GM23338 (cell line): ENCODE results near the gene PRR13. TPM values are rescaled to one million over a fixed set of nuclear protein-coding genes. Genes with fewer than 3 reads are reported as not detected.

ENCODE experiments used
- ATAC-seq: fragments of 200-7000 bp; cut with Tn5 transposase; 3 replicates; pipeline ENCODE4 v1.9.1; 2020
- DNase-seq: peaks from one replicate; pipeline ENCODE4 v3.0.0-alpha.2; 2015; ENCODE audit warnings: low spot score
- H2AFZ ChIP-seq: fragments of 200-600 bp; sonication (generic); 2 replicates; pipeline ENCODE4 v1.8.0; 2016; ENCODE audit warnings: antibody characterized with exemption, mild to moderate bottlenecking, moderate library complexity
- H3F3A ChIP-seq: fragments of 200-600 bp; sonication (generic); replicated peaks from 2 replicates; pipeline ENCODE4 v1.8.0; 2017; ENCODE audit warnings: antibody characterized with exemption, mixed run types, low read depth
- H3K27ac ChIP-seq: fragments of 200-600 bp; sonication (generic); 2 replicates; pipeline ENCODE4 v1.6.1; 2016; ENCODE audit warnings: low read depth
- H3K27me3 ChIP-seq: fragments of 200-600 bp; sonication (generic); 2 replicates; pipeline ENCODE4 v1.8.0; 2016; ENCODE audit warnings: mild to moderate bottlenecking, mixed run types, moderate library complexity; ENCODE audit not compliant: insufficient read depth
- H3K36me3 ChIP-seq: fragments of 200-600 bp; sonication (generic); 2 replicates; pipeline ENCODE4 v1.8.0; 2016; ENCODE audit warnings: mild to moderate bottlenecking; ENCODE audit not compliant: insufficient read depth
- H3K4me1 ChIP-seq: fragments of 200-600 bp; sonication (generic); 2 replicates; pipeline ENCODE4 v1.8.0; 2016; ENCODE audit warnings: mild to moderate bottlenecking, moderate library complexity; ENCODE audit not compliant: insufficient read depth
- H3K4me2 ChIP-seq: fragments of 200-600 bp; sonication (generic); 2 replicates; pipeline ENCODE4 v1.7.1; 2017; ENCODE audit warnings: mixed run types
- H3K4me3 ChIP-seq: fragments of 200-600 bp; sonication (generic); 2 replicates; pipeline ENCODE4 v1.6.1; 2016; ENCODE audit warnings: mixed run types
- H3K79me2 ChIP-seq: fragments of 200-600 bp; sonication (generic); replicated peaks from 2 replicates; pipeline ENCODE4 v1.8.0; 2017; ENCODE audit warnings: mild to moderate bottlenecking; ENCODE audit not compliant: insufficient read depth
- H3K9me2 ChIP-seq: fragments of 200-600 bp; sonication (generic); 2 replicates; pipeline ENCODE4 v1.8.0; 2017; ENCODE audit not compliant: insufficient read depth
- H4K20me1 ChIP-seq: fragments of 200-600 bp; sonication (generic); replicated peaks from 2 replicates; pipeline ENCODE4 v1.8.0; 2017; ENCODE audit warnings: mild to moderate bottlenecking; ENCODE audit not compliant: insufficient read depth
- H3K27ac Mint-ChIP-seq: 2 replicates; pipeline ENCODE4 v1.8.0; 2020; ENCODE audit warnings: inconsistent platforms, mild to moderate bottlenecking, moderate library complexity, mixed read lengths
- H3K27me3 Mint-ChIP-seq: 3 replicates; pipeline ENCODE4 v1.8.0; 2022; ENCODE audit warnings: low read depth, mild to moderate bottlenecking, moderate library complexity, mixed read lengths, inconsistent platforms; ENCODE audit not compliant: insufficient read depth, poor library complexity
- H3K36me3 Mint-ChIP-seq: 3 replicates; pipeline ENCODE4 v1.8.0; 2021; ENCODE audit warnings: low read depth, mild to moderate bottlenecking, inconsistent platforms, moderate library complexity, mixed read lengths
- H3K4me1 Mint-ChIP-seq: 3 replicates; pipeline ENCODE4 v1.8.0; 2020; ENCODE audit warnings: mild to moderate bottlenecking, inconsistent platforms, mixed read lengths
- H3K4me3 Mint-ChIP-seq: 3 replicates; pipeline ENCODE4 v1.8.0; 2021; ENCODE audit warnings: moderate library complexity, mild to moderate bottlenecking, inconsistent platforms, mixed read lengths
- H3K9me3 Mint-ChIP-seq: 3 replicates; pipeline ENCODE4 v1.8.0; 2020; ENCODE audit warnings: moderate library complexity, mild to moderate bottlenecking, inconsistent platforms, mixed read lengths
- CREB1 ChIP-seq: fragments of 250-450 bp; sonication (Bioruptor Pico); IDR thresholded peaks from 2 replicates; pipeline ENCODE4 v1.5.0; 2020; ENCODE audit warnings: low read depth, mild to moderate bottlenecking, moderate library complexity
- CTCF ChIP-seq, 2 experiments: fragments of 200-600 bp in 1 of 2; sonication (generic) in 1 of 2; conservative IDR thresholded peaks; 2 replicates each; pipeline versions ENCODE4 v1.5.1 to v1.6.1; 2016 to 2017; ENCODE audit warnings: antibody characterized with exemption in 2 of 2, low read depth in 2 of 2, mild to moderate bottlenecking in 2 of 2, moderate library complexity in 1 of 2
- EZH2 ChIP-seq: fragments of 200-600 bp; sonication (generic); IDR thresholded peaks from one replicate; pipeline ENCODE4 v1.8.0; 2017; ENCODE audit warnings: antibody characterized with exemption, mild to moderate bottlenecking, low read depth; ENCODE audit not compliant: unreplicated experiment
- EZH2phosphoT487 ChIP-seq: fragments of 200-600 bp; sonication (generic); IDR thresholded peaks from one replicate; pipeline ENCODE4 v1.8.1; 2018; ENCODE audit warnings: antibody characterized with exemption; ENCODE audit not compliant: unreplicated experiment
- JUNB ChIP-seq: IDR thresholded peaks from one replicate; pipeline ENCODE4 v1.6.1; 2016; ENCODE audit warnings: antibody characterized with exemption; ENCODE audit not compliant: unreplicated experiment
- REST ChIP-seq: IDR thresholded peaks from one replicate; pipeline ENCODE4 v1.6.1; 2018; ENCODE audit warnings: antibody characterized with exemption; ENCODE audit not compliant: unreplicated experiment
- STAT1 ChIP-seq: IDR thresholded peaks from one replicate; pipeline ENCODE4 v1.6.1; 2016; ENCODE audit warnings: antibody characterized with exemption; ENCODE audit not compliant: unreplicated experiment
- ZNF114 ChIP-seq: fragments of 250-450 bp; sonication (Bioruptor Pico); IDR thresholded peaks from 2 replicates; pipeline ENCODE4 v1.5.0; 2020; ENCODE audit warnings: mild to moderate bottlenecking, moderate library complexity
- ZNF331 ChIP-seq: fragments of 250-450 bp; sonication (Bioruptor Pico); IDR thresholded peaks from 2 replicates; pipeline ENCODE4 v1.5.0; 2020; ENCODE audit warnings: low read depth, mild to moderate bottlenecking, moderate library complexity
- ZNF462 ChIP-seq: fragments of 250-450 bp; sonication (Bioruptor Pico); IDR thresholded peaks from 2 replicates; pipeline ENCODE4 v1.5.0; 2020; ENCODE audit warnings: mild to moderate bottlenecking, moderate library complexity
- polyA plus RNA-seq: library from polyadenylated mRNA; unstranded; fragments of >200 nt; fragmentation: Nextera tagmentation; extraction: Ambion mirVana; gene quantifications from 2 replicates; pipeline ENCODE4 v1.2.1, GENCODE V29; 2016
- total RNA-seq: library from RNA; depleted of rRNA; stranded (reverse); fragments of >200 nt; shearing (Covaris generic); gene quantifications from 2 replicates; pipeline ENCODE4 v1.2.3, GENCODE V29; 2014

PRR13 gene
- total and polyA plus RNA-seq, 2 experiments from 2014 or later, result 70.5 to 303 TPM

- peaks cover 55% of the 10 kb centered on the region for H3K36me3 ChIP-seq
- no peak for TF ChIP-seq CTCF (conservative IDR thresholded peaks at IDR 0.05; ENCODE audit: low read depth in 2 of 2)
- no peak for TF ChIP-seq EZH2
- no peak for TF ChIP-seq JUNB
- TF ChIP-seq EZH2phosphoT487, result no peak
- TF ChIP-seq STAT1, result no peak
- no peak for TF ChIP-seq CREB1
- no peak for TF ChIP-seq REST
- no peak for TF ChIP-seq ZNF114 (CRISPR knock-in tag)
- no peak for TF ChIP-seq ZNF462 (CRISPR knock-in tag)
- no peak for TF ChIP-seq ZNF331
- no peak overlapping the region for H2AFZ ChIP-seq
- H3K79me2 ChIP-seq, result peaks cover 70% of the 10 kb centered on the region
- H3K4me1 ChIP-seq, result peaks cover 9% of the 10 kb centered on the region; the same call in 1 of the 2 replicates
- H3K27ac ChIP-seq, result peak overlapping the region; percentile 27; the same call in 1 of the 2 replicates
- peaks cover 61% of the 10 kb centered on the region for H4K20me1 ChIP-seq
- peak overlapping the region; percentile 77 for H3K4me3 ChIP-seq
- H3K9me2 ChIP-seq, result no peaks in the 10 kb centered on the region
- H3K27me3 ChIP-seq, result no peaks in the 10 kb centered on the region
- ATAC-seq (no peak), DNase-seq (no peak)
- Mint-ChIP-seq H3K4me1 (peaks cover 31% of the 10 kb centered on the region), H3K9me3 (no peaks in the 10 kb centered on the region), H3K27me3 (peaks cover 24% of the 10 kb centered on the region), H3K36me3 (peaks cover 64% of the 10 kb centered on the region), H3K4me3 (peak overlapping the region; percentile 97), H3K27ac (no peak overlapping the region)
- peaks cover 40% of the 10 kb centered on the region for H3F3A ChIP-seq
- H3K4me2 ChIP-seq, result peak overlapping the region; percentile 77
Measured at GRCh38 chr12:53453953-53454640, 12.6 kb downstream of the PRR13 start.
